Smooth muscle cell (in vitro differentiated cells): ENCODE results near the gene PRKAA1. TPM values are rescaled to one million over a fixed set of nuclear protein-coding genes. Genes with fewer than 3 reads are reported as not detected.

Experiments
- DNase-seq: peaks from one replicate; lab custom pipeline; 2025; ENCODE audit not compliant: unreplicated experiment; lab: John Stamatoyannopoulos, UW
- H2AFZ ChIP-seq: fragments of 200-600 bp; sonication (generic); 2 replicates; pipeline ENCODE4 v1.6.0; 2016; ENCODE audit warnings: antibody characterized with exemption, low read depth, mild to moderate bottlenecking
- H3F3A ChIP-seq: fragments of 200-600 bp; sonication (generic); 2 replicates; pipeline ENCODE4 v1.6.0; 2017; ENCODE audit warnings: antibody characterized with exemption, low read depth
- H3K27ac ChIP-seq: fragments of 200-600 bp; sonication (generic); 2 replicates; pipeline ENCODE4 v1.5.1; 2016; ENCODE audit warnings: low read depth, mild to moderate bottlenecking
- H3K27me3 ChIP-seq: fragments of 200-600 bp; sonication (generic); 2 replicates; pipeline ENCODE4 v1.6.1; 2016; ENCODE audit warnings: low read depth, mild to moderate bottlenecking
- H3K36me3 ChIP-seq: fragments of 200-600 bp; sonication (generic); 2 replicates; pipeline ENCODE4 v1.5.1; 2016; ENCODE audit warnings: low read depth
- H3K4me1 ChIP-seq: fragments of 200-600 bp; sonication (generic); 2 replicates; pipeline ENCODE4 v1.5.1; 2016; ENCODE audit warnings: low read depth
- H3K4me2 ChIP-seq: fragments of 200-600 bp; sonication (generic); 2 replicates; pipeline ENCODE4 v1.6.0; 2016; ENCODE audit warnings: mild to moderate bottlenecking
- H3K4me3 ChIP-seq: fragments of 200-600 bp; sonication (generic); 2 replicates; pipeline ENCODE4 v1.5.1; 2016; ENCODE audit warnings: mild to moderate bottlenecking
- H3K79me2 ChIP-seq: fragments of 200-600 bp; sonication (generic); 2 replicates; pipeline ENCODE4 v1.6.0; 2016; ENCODE audit warnings: low read depth, mild to moderate bottlenecking
- H3K9ac ChIP-seq: fragments of 200-600 bp; sonication (generic); 2 replicates; pipeline ENCODE4 v1.6.0; 2016; ENCODE audit warnings: low read depth
- H3K9me3 ChIP-seq: fragments of 200-600 bp; sonication (generic); replicated peaks from 2 replicates; pipeline ENCODE4 v1.5.1; 2016; ENCODE audit warnings: low read depth
- H4K20me1 ChIP-seq: fragments of 200-600 bp; sonication (generic); 2 replicates; pipeline ENCODE4 v1.6.0; 2016; ENCODE audit warnings: low read depth
- WGBS: methylation state at CpG from one replicate; pipeline ENCODE4 v1.1.7; 2016; ENCODE audit warnings: low lambda C conversion rate; 5-methylcytosine and 5-hydroxymethylcytosine counted together
- polyA plus RNA-seq: library from polyadenylated mRNA; unstranded; fragments of >200 nt; fragmentation: Nextera tagmentation; extraction: Ambion mirVana; gene quantifications from 2 replicates; pipeline ENCODE4 v1.2.1, GENCODE V29; 2016
- total RNA-seq: library from RNA; depleted of rRNA; stranded (reverse); fragments of >200 nt; gene quantifications from 2 replicates; pipeline ENCODE4 v1.2.3, GENCODE V29; 2014
- TF ChIP-seq, protein P1 (sequence below): fragments of 200-600 bp; sonication (generic); IDR thresholded peaks from 2 replicates; pipeline ENCODE4 v1.5.1; 2017; ENCODE audit warnings: borderline replicate concordance, mild to moderate bottlenecking, antibody characterized with exemption; ENCODE audit not compliant: insufficient read depth, poor library complexity, severe bottlenecking

Gene PRKAA1
- total and polyA plus RNA-seq, 2 experiments from 2014 or later, result 18.6 to 50.1 TPM

DNA sequence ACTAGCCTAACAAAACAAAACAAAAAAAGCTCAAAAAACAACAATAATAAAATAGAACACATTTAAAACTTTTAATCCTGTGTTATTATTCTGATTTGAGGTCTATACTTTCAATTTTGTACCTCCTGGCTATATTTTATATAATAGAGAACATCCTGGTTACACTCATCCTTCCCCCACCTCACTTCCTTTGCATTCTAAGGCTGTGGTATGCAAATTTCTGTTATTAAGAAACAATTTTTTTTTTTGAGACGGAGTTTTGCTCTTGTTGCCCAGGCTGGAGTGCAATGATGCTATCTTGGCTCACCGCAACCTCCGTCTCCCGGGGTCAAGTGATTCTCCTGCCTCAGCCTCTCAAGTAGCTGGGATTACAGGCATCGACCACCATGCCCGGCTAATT is 39.9 kb upstream of the PRKAA1 start:
- 90% methylated on average over 6 of the region's 6 CpGs for WGBS
- DNase-seq, result no peak
- TF ChIP-seq, protein P1, sequence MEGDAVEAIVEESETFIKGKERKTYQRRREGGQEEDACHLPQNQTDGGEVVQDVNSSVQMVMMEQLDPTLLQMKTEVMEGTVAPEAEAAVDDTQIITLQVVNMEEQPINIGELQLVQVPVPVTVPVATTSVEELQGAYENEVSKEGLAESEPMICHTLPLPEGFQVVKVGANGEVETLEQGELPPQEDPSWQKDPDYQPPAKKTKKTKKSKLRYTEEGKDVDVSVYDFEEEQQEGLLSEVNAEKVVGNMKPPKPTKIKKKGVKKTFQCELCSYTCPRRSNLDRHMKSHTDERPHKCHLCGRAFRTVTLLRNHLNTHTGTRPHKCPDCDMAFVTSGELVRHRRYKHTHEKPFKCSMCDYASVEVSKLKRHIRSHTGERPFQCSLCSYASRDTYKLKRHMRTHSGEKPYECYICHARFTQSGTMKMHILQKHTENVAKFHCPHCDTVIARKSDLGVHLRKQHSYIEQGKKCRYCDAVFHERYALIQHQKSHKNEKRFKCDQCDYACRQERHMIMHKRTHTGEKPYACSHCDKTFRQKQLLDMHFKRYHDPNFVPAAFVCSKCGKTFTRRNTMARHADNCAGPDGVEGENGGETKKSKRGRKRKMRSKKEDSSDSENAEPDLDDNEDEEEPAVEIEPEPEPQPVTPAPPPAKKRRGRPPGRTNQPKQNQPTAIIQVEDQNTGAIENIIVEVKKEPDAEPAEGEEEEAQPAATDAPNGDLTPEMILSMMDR, result no peak

DNA sequence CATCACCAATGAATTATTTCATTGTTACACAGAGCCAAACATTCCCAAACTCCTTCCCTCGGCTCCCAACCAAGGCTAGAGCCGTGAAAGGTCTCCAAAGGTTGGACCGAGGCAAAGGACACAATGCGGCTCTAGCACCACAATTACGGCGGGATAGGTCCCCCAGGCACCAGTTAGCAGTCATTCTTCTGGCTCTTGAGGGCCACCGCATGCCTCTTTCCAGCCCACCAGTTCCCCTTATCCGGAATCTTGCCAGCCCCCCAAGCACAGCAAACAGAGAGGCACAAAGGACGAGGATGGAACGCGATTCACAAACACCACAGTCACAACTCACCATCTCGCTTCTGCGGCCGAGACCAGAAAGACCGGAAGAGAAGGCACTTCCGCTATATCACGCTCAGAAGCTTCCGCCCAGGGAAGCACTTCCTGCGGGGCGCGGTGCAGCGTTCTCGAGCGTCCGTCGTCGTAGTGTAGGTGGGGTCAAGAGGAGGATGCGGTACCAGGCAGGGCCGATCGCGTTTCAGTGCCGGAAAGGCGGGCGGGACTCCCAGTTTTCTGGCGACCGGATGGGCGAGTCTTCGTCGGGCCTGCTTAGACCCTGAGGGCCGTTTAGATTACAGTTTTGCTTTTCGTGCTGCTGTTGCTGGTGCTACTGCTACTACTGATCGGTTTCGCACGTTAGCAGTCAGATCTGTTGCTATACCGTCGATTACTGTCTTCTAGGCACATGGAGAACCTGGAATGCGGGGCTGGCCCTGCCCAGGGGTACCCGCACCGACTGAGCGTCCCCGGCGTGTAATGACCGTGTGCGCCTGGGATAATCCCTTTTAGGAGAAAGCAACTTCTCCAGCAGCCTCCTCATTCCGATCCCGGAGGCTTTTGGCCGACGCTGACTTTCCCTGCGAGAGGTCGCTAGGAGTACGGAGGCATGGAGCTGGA is 36.9 kb upstream of the PRKAA1 start, which contains the start of gene RPL37:
RPL37 (minus strand) TSS at position 374 of the 939 bp plus-strand sequence; CDS start at position 337, 37 bp downstream.
- H3F3A ChIP-seq, result peaks cover 18% of the 10 kb centered on the region
- H3K4me3 ChIP-seq, result peak within 1 kb of the TSS; percentile 97
- no peaks in the 10 kb centered on the region for H3K9me3 ChIP-seq
- H2AFZ ChIP-seq, result peak within 1 kb of the TSS; percentile 86
- H3K36me3 ChIP-seq, result peaks cover 13% of the 10 kb centered on the region
- DNase-seq, result peak; percentile 69
- peak within 1 kb of the TSS; percentile 91 for H3K27ac ChIP-seq
- H3K4me2 ChIP-seq, result peak within 1 kb of the TSS; percentile 99
- WGBS, result under 1% methylated on average over 61 of the region's 61 CpGs
- H3K79me2 ChIP-seq, result peaks cover 36% of the 10 kb centered on the region
- TF ChIP-seq, protein P1, result no peak
- H3K4me1 ChIP-seq, result peaks cover 25% of the 10 kb centered on the region
- peaks cover 47% of the 10 kb centered on the region for H4K20me1 ChIP-seq
- H3K9ac ChIP-seq, result peak within 1 kb of the TSS; percentile 97
- no peaks in the 10 kb centered on the region for H3K27me3 ChIP-seq

More for the DNA sequence above, 39.9 kb upstream of the PRKAA1 start:
- no peaks in the 10 kb centered on the region for H3K36me3 ChIP-seq
- no peak overlapping the region for H2AFZ ChIP-seq
- no peaks in the 10 kb centered on the region for H3K27me3 ChIP-seq
- no peaks in the 10 kb centered on the region for H3K9me3 ChIP-seq
- no peak overlapping the region for H3K27ac ChIP-seq
- H3F3A ChIP-seq, result peaks cover under 1% of the 10 kb centered on the region
- no peak overlapping the region for H3K9ac ChIP-seq
- no peak overlapping the region for H3K4me3 ChIP-seq
- peaks cover 12% of the 10 kb centered on the region for H3K4me1 ChIP-seq
- H3K4me2 ChIP-seq, result no peak overlapping the region
- peaks cover 19% of the 10 kb centered on the region for H3K79me2 ChIP-seq
- peaks cover 17% of the 10 kb centered on the region for H4K20me1 ChIP-seq

DNA sequence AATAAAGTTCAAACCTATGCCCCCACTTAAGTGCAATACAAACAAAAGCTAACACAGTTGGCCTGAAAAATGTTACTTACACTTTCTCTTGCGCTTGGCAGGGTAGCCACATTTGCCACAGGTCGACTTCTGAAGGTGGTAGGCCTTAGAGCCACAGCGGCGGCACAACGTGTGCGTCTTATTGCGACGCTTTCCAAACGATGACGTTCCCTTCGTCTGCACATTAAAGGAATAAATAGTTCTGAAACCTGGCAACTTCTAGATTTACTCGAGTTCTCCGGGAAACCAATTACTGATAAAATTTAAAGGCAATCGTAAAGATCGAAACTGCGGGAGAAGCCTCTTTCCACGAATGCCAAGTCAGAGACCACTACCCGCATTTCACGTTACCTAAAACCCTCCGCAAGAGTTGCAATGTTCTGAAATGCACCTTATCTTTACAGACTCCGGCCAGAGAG is 36.2 kb upstream of the PRKAA1 start:
- WGBS, result 1% methylated on average over 21 of the region's 21 CpGs
- no peak for DNase-seq
- TF ChIP-seq, protein P1, result no peak
- Histone ChIP-seq H3F3A (peaks cover 23% of the 10 kb centered on the region), H3K79me2 (peaks cover 36% of the 10 kb centered on the region), H3K4me2 (peak overlapping the region; percentile 99), H3K36me3 (peaks cover 13% of the 10 kb centered on the region), H3K4me3 (peak overlapping the region; percentile 97), H3K27me3 (no peaks in the 10 kb centered on the region), H3K4me1 (peaks cover 25% of the 10 kb centered on the region), H3K9me3 (no peaks in the 10 kb centered on the region), H4K20me1 (peaks cover 52% of the 10 kb centered on the region), H2AFZ (peak overlapping the region; percentile 86), H3K9ac (peak overlapping the region; percentile 97), H3K27ac (peak overlapping the region; percentile 91)
